ENCODE data around the gene PPFIA3. TPM values are rescaled to one million over a fixed set of nuclear protein-coding genes. Genes with fewer than 3 reads are reported as not detected.

The PPFIA3 gene
- total and polyA plus RNA-seq, 2 of the 4 experiments (the other 2 are of a cell fraction) = 0.90 to 2.4 TPM

DNA sequence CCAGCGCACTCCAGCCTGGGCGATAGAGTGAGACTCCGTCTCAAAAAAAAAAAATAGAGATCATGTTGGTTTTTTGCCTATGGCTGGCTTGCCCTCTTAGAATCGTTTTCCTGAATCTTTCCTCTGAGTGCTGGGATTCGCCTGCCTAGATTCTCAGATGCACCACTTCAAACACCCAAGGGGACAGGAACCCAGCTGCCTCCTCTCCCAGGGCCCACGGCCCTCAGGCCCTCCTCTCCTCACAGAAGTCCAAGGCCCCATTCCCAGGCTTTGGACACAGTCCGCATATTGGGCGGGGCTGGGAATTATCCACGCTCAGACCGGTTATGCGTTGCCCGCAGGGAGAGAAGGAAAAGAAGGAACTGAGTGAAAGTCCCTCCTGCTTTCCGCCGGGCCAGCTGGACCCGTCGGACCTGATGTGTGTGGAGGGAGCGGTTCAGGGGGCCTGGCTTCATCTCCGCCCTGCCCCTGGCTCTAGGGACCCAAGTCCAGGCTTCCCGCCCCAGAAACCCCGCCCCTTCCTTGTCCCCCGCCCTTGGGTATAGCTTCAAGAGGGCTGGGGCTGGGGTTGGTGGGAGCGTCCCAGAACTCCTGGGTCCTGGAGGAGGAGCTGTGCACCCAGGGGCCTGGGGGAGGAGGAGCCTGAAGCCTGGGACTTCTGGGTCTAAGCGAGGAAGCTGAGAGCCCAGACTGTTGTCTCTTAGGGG, 5.8 kb downstream of the PPFIA3 start:
- peaks cover 12% of the 10 kb centered on the region for H3K27me3 ChIP-seq (ENCODE audit: control insufficient read depth, insufficient read depth, low read length)
- H4K20me1 ChIP-seq (ENCODE audit: insufficient read depth, low read length) = peaks cover 3% of the 10 kb centered on the region
- POLR2A ChIA-PET (ENCODE audit: unreplicated experiment) = no interaction called here
- no peak overlapping the region for H2BK20ac ChIP-seq (ENCODE audit: low read depth, low read length)
- no peak overlapping the region for H4K91ac ChIP-seq (ENCODE audit: insufficient read depth, low read depth, low read length)
- H3K4me2 ChIP-seq (ENCODE audit: low read depth, low read length) = no peak overlapping the region
- no peaks in the 10 kb centered on the region for H3K9me3 ChIP-seq (ENCODE audit: control insufficient read depth, insufficient read depth, low read length)
- ATAC-seq (ENCODE audit: low read depth) (no peak), DNase-seq (no peak)
- H3K79me1 ChIP-seq (ENCODE audit: low read depth in 1 of 2, low read length in 2 of 2) = no peaks in the 10 kb centered on the region
- no peak overlapping the region for H3K18ac ChIP-seq (ENCODE audit: low read depth, low read length)
- H2BK5ac ChIP-seq (ENCODE audit: low read depth, low read length, poor library complexity, severe bottlenecking) = no peak overlapping the region
- no peak overlapping the region for H3K14ac ChIP-seq (replicated peaks; ENCODE audit: low read depth, low read length)
- no peak overlapping the region for H2AK5ac ChIP-seq (ENCODE audit: low read depth, low read length)
- no TSS peak for BruUV-seq (replicated peaks)
- no peak overlapping the region for H3K56ac ChIP-seq (ENCODE audit: extremely low read depth, insufficient read depth, low read length)
- no peak overlapping the region for H3K27ac ChIP-seq (ENCODE audit: insufficient read depth, low read length)
- no peaks in the 10 kb centered on the region for H3K36me3 ChIP-seq (ENCODE audit: control insufficient read depth, insufficient read depth, low read length)
- H4K5ac ChIP-seq (ENCODE audit: low read depth, low read length) = no peak overlapping the region
- dilution Hi-C loops (cut with HindIII; ENCODE audit: low sequenced_read_pairs, unreplicated experiment) = no loop called here
- no peak overlapping the region for H3K23ac ChIP-seq (ENCODE audit: low read depth, low read length)
- no peak overlapping the region for H3K9ac ChIP-seq (ENCODE audit: low read depth, low read length)
- CTCF ChIA-PET = no interaction called here
- H3K4me3 ChIP-seq (ENCODE audit: insufficient read depth, low read depth, low read length) = no peak overlapping the region
- no peak overlapping the region for H4K8ac ChIP-seq (ENCODE audit: low read depth in 2 of 2, low read length in 2 of 2)
- peak overlapping the region; percentile 43 for H2AFZ ChIP-seq (replicated peaks; ENCODE audit: low read length, poor library complexity)
- intact Hi-C loops (cut with micrococcal nuclease) = no loop called here
- no peak overlapping the region for H2BK15ac ChIP-seq (ENCODE audit: low read depth, low read length)
- WGBS, 2 experiments (ENCODE audit: extremely low coverage in 2 of 2, insufficient read length in 1 of 2) = 17% methylated on average over 6 of the region's 23 CpGs; no CpG with 5 or more reads in 1 of the 2 experiments
- peaks cover 5% of the 10 kb centered on the region; the same call in 1 of the 2 replicates for H3K4me1 ChIP-seq (ENCODE audit: control insufficient read depth, insufficient read depth, low read length)
- H3K4ac ChIP-seq (ENCODE audit: low read depth, low read length) = no peak overlapping the region
- H2BK120ac ChIP-seq (ENCODE audit: low read depth, low read length) = no peak overlapping the region
- no peak overlapping the region for H2AK9ac ChIP-seq (replicated peaks; ENCODE audit: low read depth, low read length, poor library complexity)
- peaks cover 10% of the 10 kb centered on the region; the same call in 1 of the 2 replicates for H3K9me1 ChIP-seq (ENCODE audit: insufficient read depth, low read length)
- TF ChIP-seq RFX5 (IDR thresholded peaks at IDR 0.05; ENCODE audit: low read depth, low read length) (no peak), SMC3 (IDR thresholded peaks at IDR 0.05; ENCODE audit: low read depth, low read length) (no peak), MXI1 (IDR thresholded peaks at IDR 0.05; ENCODE audit: borderline replicate concordance, low read depth, low read length) (no peak), CHD1 (IDR thresholded peaks at IDR 0.05; ENCODE audit: low read depth, low read length) (no peak), CEBPB (IDR thresholded peaks at IDR 0.05; ENCODE audit: low read depth, low read length) (no peak), POLR2A (IDR thresholded peaks at IDR 0.05; ENCODE audit: low read depth, low read length) (no peak), NFE2L2 (IDR thresholded peaks at IDR 0.05; ENCODE audit: low read depth, low read length) (no peak), MAZ (IDR thresholded peaks at IDR 0.05; ENCODE audit: borderline replicate concordance, low read depth, low read length) (no peak), BHLHE40 (IDR thresholded peaks at IDR 0.05; ENCODE audit: low read depth, low read length) (no peak)
- TF ChIP-seq, protein P1, sequence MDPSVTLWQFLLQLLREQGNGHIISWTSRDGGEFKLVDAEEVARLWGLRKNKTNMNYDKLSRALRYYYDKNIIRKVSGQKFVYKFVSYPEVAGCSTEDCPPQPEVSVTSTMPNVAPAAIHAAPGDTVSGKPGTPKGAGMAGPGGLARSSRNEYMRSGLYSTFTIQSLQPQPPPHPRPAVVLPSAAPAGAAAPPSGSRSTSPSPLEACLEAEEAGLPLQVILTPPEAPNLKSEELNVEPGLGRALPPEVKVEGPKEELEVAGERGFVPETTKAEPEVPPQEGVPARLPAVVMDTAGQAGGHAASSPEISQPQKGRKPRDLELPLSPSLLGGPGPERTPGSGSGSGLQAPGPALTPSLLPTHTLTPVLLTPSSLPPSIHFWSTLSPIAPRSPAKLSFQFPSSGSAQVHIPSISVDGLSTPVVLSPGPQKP (IDR thresholded peaks at IDR 0.05; ENCODE audit: borderline replicate concordance, low read depth, low read length) = no peak
- TF ChIP-seq, protein P2, sequence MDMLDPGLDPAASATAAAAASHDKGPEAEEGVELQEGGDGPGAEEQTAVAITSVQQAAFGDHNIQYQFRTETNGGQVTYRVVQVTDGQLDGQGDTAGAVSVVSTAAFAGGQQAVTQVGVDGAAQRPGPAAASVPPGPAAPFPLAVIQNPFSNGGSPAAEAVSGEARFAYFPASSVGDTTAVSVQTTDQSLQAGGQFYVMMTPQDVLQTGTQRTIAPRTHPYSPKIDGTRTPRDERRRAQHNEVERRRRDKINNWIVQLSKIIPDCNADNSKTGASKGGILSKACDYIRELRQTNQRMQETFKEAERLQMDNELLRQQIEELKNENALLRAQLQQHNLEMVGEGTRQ (IDR thresholded peaks at IDR 0.05; ENCODE audit: low read depth, low read length) = no peak
- in situ Hi-C loops (cut with MboI; ENCODE audit: low sequenced_read_pairs) = no loop called here
